ENCODE results near the gene UGT2B17. TPM values are rescaled to one million over a fixed set of nuclear protein-coding genes. Genes with fewer than 3 reads are reported as not detected.
"Not testable (repeated sequence)": the region's sequence is repeated elsewhere in the genome, so short reads cannot be mapped to it uniquely, and the experiment has no call there.

The UGT2B17 gene
- total RNA-seq, 4 donors from 2014 or later: not detected

DNA sequence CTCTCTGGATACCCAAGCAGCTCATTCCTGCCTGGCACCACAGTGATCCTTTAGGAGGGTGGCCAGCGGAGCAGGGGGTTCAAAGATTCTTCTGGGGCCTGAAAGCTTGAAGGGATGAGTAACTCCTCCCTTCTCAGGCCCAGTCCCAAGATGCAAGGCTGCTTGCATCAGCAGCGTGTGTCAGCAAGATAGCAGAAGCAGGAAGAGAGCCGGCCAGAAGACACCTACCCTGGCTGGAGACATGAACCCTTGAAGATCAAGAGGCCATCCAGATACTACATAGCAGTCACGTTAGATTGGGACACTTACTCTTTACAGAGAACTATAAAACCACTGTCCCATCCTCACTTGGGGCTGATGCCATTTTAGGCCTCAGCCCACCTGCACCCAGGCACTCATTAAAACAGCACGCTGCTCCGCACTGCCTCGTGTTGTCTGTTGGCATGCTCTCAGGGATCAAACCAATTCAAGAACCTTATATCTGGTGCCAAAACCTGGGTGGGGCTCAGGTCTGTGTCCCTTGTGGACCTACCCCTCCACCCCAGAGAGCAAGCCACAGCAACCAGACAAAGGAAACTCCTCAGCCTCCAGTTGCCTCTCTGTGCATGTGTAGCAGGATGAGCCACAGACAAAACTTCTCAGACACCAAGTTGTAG, 6.5 kb downstream of the UGT2B17 start:
- intact Hi-C loops (cut with DNase I): no loop called here
- no peaks in the 10 kb centered on the region for H3K9me3 ChIP-seq
- no peaks in the 10 kb centered on the region for H3K4me1 ChIP-seq
- H3K27me3 ChIP-seq: no peaks in the 10 kb centered on the region
- no peak overlapping the region for H3K27ac ChIP-seq
- H3K4me3 ChIP-seq (replicated peaks in 1 of 3): no peak overlapping the region
- no peak for TF ChIP-seq POLR2A (IDR thresholded peaks at IDR 0.05)
- TF ChIP-seq, protein P1, sequence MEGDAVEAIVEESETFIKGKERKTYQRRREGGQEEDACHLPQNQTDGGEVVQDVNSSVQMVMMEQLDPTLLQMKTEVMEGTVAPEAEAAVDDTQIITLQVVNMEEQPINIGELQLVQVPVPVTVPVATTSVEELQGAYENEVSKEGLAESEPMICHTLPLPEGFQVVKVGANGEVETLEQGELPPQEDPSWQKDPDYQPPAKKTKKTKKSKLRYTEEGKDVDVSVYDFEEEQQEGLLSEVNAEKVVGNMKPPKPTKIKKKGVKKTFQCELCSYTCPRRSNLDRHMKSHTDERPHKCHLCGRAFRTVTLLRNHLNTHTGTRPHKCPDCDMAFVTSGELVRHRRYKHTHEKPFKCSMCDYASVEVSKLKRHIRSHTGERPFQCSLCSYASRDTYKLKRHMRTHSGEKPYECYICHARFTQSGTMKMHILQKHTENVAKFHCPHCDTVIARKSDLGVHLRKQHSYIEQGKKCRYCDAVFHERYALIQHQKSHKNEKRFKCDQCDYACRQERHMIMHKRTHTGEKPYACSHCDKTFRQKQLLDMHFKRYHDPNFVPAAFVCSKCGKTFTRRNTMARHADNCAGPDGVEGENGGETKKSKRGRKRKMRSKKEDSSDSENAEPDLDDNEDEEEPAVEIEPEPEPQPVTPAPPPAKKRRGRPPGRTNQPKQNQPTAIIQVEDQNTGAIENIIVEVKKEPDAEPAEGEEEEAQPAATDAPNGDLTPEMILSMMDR (IDR thresholded peaks at IDR 0.05): no peak
- no peaks in the 10 kb centered on the region for H3K36me3 ChIP-seq
- DNase-seq: no peak
- 97% methylated on average over 6 to 7 of the region's 7 CpGs for WGBS, 2 donors

DNA sequence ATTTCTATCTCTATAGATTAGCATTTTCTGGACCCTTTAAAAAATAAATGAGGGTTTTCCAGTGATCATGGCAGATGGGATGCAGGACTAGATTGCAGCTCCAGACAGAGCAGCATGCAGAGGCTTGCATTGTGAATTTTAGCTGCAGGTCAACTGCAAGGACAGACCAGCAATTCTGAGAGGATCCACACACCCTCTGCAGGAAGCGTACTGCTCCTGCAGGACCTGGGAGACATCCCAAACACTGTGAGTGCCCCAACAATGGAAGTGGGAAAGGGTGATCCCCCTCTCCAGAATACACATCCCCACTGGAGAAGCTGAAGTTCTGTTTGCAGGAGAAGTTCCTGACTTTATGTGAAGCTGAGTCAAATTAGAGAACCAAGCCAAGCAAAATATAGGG, 7.1 kb downstream of the UGT2B17 start:
- intact Hi-C loops (cut with DNase I); H3K4me3 ChIP-seq (replicated peaks in 1 of 3); H3K27me3 ChIP-seq; H3K27ac ChIP-seq; H3K4me1 ChIP-seq; DNase-seq; H3K9me3 ChIP-seq; H3K36me3 ChIP-seq: not testable (repeated sequence)
- 83% methylated on average over 1 of the region's 1 CpG; no CpG with 5 or more reads in 1 of the 2 donors for WGBS, 2 donors

DNA sequence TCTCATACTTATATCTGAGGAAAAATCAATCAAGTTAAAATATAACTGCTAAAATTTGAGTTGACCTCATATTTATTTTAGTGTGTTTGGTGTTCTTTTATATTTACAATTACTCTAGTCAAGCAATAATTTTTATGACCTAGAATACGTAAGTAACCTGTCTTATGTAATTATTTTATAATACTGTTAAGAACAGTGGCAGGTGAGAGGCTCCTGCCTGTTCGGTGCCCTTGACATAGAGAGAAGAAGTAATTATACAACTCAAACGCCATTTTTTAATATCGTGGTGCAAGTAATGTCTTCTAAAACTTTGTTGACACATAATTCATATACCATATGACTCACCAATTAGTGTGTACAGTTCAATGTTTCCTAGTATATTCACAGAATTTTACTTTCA, 7.6 kb downstream of the UGT2B17 start:
- H3K27ac ChIP-seq; H3K36me3 ChIP-seq; H3K9me3 ChIP-seq; H3K27me3 ChIP-seq; DNase-seq; H3K4me1 ChIP-seq; intact Hi-C loops (cut with DNase I); H3K4me3 ChIP-seq (replicated peaks in 1 of 3): not testable (repeated sequence)
- 50 to 61% methylated on average over 4 of the region's 4 CpGs for whole genome bisulfite sequencing, 2 donors

DNA sequence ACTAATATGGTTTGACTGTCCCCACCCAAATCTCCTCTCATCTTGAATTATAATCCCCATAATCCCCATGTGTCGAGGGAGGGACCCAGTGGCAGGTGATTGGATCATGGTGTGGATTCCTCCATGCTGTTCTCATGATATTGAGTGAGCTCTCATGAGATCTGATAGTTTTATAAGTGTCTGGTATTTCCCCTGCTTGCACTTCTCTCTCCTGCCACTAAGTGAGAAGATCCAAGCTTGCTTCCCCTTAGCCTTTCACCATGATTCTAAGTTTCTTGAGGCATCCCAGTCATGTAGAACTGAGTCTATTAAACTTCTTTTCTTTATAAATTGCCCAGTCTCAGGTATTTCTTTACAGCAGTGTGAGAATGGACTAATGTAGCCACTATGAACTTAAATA, 9.8 kb downstream of the UGT2B17 start:
- H3K4me1 ChIP-seq; H3K27me3 ChIP-seq; H3K36me3 ChIP-seq; intact Hi-C loops (cut with DNase I); DNase-seq; H3K9me3 ChIP-seq; H3K27ac ChIP-seq; H3K4me3 ChIP-seq (replicated peaks in 1 of 3): not testable (repeated sequence)
- WGBS, 2 donors: 89 to 94% methylated on average over 1 of the region's 1 CpG

DNA sequence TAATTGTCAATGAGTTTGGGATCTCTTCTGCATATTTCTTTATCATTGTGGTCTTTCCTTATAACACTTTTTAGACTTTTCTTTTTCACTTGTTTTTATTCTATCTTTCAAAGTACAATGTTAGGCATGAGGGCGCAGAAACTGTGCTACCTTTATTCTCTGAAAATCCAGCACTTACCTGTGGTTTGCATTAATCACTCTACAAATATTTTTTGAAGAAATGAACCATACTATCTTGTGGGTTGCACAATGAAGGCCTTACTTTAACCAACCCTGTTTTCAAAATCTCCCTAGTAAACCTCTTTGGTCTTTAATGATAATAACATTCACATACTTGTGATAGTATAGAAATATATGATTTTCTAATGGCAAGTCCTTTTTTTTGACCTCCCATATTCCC, 11.0 kb downstream of the UGT2B17 start:
- intact Hi-C loops (cut with DNase I); H3K27ac ChIP-seq; H3K4me1 ChIP-seq; DNase-seq; H3K27me3 ChIP-seq; H3K36me3 ChIP-seq; H3K4me3 ChIP-seq (replicated peaks in 1 of 3); H3K9me3 ChIP-seq: not testable (repeated sequence)
- 96 to 100% methylated on average over 1 of the region's 1 CpG for WGBS, 2 donors

DNA sequence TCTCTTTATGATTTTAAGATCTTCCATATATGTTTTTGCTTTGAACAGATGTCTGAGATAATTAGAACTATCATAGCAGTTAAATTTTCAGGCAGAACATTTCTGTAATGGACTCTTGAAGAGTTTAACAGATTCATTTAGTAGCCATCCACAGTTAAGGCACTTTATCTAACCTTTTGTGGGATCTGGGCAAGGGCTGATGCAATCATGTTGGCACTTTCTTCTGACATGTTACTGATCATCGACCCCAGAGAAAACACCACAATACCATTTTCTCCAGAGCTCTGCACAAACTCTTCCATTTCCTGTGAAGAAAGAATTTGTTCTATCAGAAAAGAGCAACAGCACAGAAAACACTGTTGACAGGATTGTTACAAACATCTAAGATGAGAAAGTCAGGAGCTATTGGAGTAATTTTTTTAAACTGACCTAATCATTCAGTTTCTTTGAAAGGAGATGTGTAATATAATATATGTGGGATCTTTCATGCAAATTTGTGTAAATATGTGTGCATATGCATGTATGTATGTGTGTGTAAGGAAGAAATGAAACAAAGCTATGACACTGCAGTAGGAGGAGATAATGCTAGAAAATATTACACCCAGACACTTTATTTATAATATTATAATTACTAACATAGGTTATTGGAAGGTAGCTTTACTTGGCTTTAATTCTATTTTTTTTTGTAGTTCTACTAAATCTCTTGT, 15.6 kb downstream of the UGT2B17 start:
- H3K9me3 ChIP-seq; DNase-seq; H3K4me1 ChIP-seq; H3K27me3 ChIP-seq; H3K4me3 ChIP-seq (replicated peaks in 1 of 3); H3K36me3 ChIP-seq; H3K27ac ChIP-seq; intact Hi-C loops (cut with DNase I): not testable (repeated sequence)
- WGBS, 2 donors: no CpG with 5 or more reads among the region's 1 CpG

DNA sequence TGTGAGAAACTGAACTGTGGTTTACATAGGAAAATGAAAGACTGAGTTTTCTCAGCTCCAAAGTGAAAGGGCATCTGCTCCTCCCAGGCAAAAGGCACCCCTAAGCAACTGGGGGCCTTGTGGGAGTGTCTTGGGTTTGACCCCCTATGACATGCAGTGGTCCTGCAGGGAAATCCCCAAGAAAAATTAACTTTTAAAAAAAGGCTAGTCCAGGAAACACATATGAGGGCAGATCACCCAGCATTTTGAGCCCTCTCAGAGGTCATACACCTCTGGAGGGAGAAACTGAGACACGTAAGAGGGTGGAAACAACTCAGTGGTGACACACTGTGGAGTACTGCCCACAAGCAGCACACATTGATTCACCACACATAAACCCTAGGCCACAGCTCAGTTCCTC, 22.3 kb downstream of the UGT2B17 start:
- WGBS, 2 donors: 93 to 94% methylated on average over 1 of the region's 1 CpG
- DNase-seq; H3K4me3 ChIP-seq (replicated peaks in 1 of 3); H3K27ac ChIP-seq; H3K4me1 ChIP-seq; H3K36me3 ChIP-seq; H3K27me3 ChIP-seq; intact Hi-C loops (cut with DNase I); H3K9me3 ChIP-seq: not testable (repeated sequence)

DNA sequence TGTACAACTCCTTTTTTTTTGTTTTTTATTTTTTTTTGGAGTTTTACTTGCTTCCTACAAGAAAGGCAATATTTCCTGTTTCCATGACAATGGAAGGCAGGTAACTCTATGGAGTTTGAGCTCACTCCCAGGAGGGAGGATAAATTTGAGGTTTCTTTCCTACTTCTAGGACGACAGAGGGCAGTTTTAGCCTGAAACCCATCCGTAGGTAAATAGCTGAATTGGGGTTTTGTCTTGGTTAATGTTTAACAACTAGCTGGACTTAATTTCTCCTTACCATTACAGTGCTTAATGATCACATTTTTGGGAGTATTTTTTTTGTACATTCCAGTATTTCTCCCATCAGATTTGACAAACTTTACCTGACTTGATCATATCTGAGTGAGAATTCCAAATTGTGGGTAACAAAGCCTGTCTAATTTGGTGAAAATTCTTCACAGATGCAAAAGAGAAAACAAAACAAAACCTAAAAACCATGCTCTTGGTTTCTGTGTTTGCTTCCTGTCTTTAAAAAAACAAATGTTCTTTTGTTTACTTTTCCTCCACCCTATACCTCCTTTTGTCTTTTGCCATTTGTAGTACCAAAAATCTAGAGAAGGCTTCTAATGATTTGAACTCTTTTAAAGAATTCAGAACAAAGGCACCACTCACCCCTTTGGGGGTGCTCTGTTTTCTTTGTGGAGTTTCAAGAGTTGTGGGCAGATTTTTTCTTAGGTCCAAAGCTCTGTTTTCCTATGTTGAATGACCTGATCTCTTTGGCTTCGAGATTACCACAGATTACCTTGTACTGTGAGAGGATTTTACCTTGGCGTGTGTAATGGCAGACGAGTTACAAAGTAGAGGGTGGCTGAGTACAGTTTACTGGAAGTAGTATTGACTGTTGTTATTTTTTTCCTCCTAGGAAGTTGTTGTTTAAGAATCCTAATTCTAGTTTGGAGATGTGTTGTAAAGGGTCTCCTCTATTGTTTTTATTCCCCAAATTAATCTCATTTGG, 23.0 kb downstream of the UGT2B17 start:
- H3K4me1 ChIP-seq; H3K27me3 ChIP-seq; H3K36me3 ChIP-seq; H3K9me3 ChIP-seq; intact Hi-C loops (cut with DNase I); H3K4me3 ChIP-seq (replicated peaks in 1 of 3); DNase-seq: not testable (repeated sequence)
- 58 to 67% methylated on average over 5 of the region's 5 CpGs for WGBS, 2 donors
- peak overlapping the region in 1 of 3 donors; percentile 71 for H3K27ac ChIP-seq

DNA sequence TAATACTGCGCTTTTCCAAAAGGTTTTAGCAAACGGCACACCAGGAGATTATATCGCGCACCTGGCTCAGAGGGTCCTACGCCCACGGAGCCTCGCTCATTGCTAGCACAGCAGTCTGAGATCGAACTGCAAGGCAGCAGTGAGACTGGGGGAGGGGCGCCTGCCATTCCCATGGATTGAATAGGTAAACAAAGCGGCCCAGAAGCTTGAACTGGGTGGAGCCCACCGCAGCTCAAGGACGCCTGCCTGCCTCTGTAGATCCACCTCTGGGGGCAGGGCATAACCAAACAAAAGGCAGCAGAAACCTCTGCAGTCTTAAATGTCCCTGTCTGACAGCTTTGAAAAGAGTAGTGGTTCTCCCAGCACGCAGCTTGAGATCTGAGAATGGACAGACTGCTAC, 33.4 kb downstream of the UGT2B17 start:
- H3K4me3 ChIP-seq (replicated peaks in 1 of 3); H3K36me3 ChIP-seq; H3K4me1 ChIP-seq; intact Hi-C loops (cut with DNase I); H3K27me3 ChIP-seq; DNase-seq; H3K27ac ChIP-seq; H3K9me3 ChIP-seq: not testable (repeated sequence)
- 91 to 97% methylated on average over 8 to 12 of the region's 13 CpGs for whole genome bisulfite sequencing, 2 donors
